ENCODE data around the gene EMD.
"Not testable (repeated sequence)": the region's sequence is repeated elsewhere in the genome, so short reads cannot be mapped to it uniquely, and the experiment has no call there.

EMD gene

GRCh38 chrX:154378799-154379568 lies at the start of gene EMD:
TSS of gene EMD (plus strand) at chrX:154379295. CDS start at chrX:154379485, 190 bp downstream.
- peak within 1 kb of the TSS; percentile 78 for H3K4me3 ChIP-seq (replicated peaks; ENCODE audit: low read depth, low read length)
- TF ChIP-seq CTCF (IDR thresholded peaks at IDR 0.05; ENCODE audit: insufficient read depth, low read length, poor library complexity, severe bottlenecking), result no peak
- peak; percentile 100 for DNase-seq (ENCODE audit: extremely low read depth, insufficient read length)
- peaks cover 1% of the 10 kb centered on the region for H3K36me3 ChIP-seq (ENCODE audit: control insufficient read depth, insufficient read depth, low read length)
- H3K27me3 ChIP-seq (replicated peaks; ENCODE audit: control insufficient read depth, insufficient read depth, low read length), result no peaks in the 10 kb centered on the region

- DNase-seq (ENCODE audit: extremely low read depth, insufficient read length), result no peak
- no peaks in the 10 kb centered on the region for H3K27me3 ChIP-seq (replicated peaks; ENCODE audit: control insufficient read depth, insufficient read depth, low read length)
- TF ChIP-seq CTCF (IDR thresholded peaks at IDR 0.05; ENCODE audit: insufficient read depth, low read length, poor library complexity, severe bottlenecking), result no peak
- H3K36me3 ChIP-seq (ENCODE audit: control insufficient read depth, insufficient read depth, low read length), result no peaks in the 10 kb centered on the region
- no peak overlapping the region for H3K4me3 ChIP-seq (replicated peaks; ENCODE audit: low read depth, low read length)
Measured at GRCh38 chrX:154332561-154332960, 46.5 kb upstream of the EMD start.

- TF ChIP-seq CTCF (IDR thresholded peaks at IDR 0.05; ENCODE audit: insufficient read depth, low read length, poor library complexity, severe bottlenecking), result no peak
- H3K27me3 ChIP-seq (replicated peaks; ENCODE audit: control insufficient read depth, insufficient read depth, low read length), result no peaks in the 10 kb centered on the region
- H3K36me3 ChIP-seq (ENCODE audit: control insufficient read depth, insufficient read depth, low read length), result no peaks in the 10 kb centered on the region
- H3K4me3 ChIP-seq (replicated peaks; ENCODE audit: low read depth, low read length), result no peak overlapping the region
- DNase-seq (ENCODE audit: extremely low read depth, insufficient read length), result no peak
Measured at GRCh38 chrX:154333116-154333515, 46.0 kb upstream of the EMD start.

GRCh38 chrX:154333837-154334271 lies 45.2 kb upstream of the EMD start:
- no peaks in the 10 kb centered on the region for H3K27me3 ChIP-seq (replicated peaks; ENCODE audit: control insufficient read depth, insufficient read depth, low read length)
- DNase-seq (ENCODE audit: extremely low read depth, insufficient read length), result peak; percentile 61
- no peak for TF ChIP-seq CTCF (IDR thresholded peaks at IDR 0.05; ENCODE audit: insufficient read depth, low read length, poor library complexity, severe bottlenecking)
- H3K4me3 ChIP-seq (replicated peaks; ENCODE audit: low read depth, low read length), result no peak overlapping the region
- H3K36me3 ChIP-seq (ENCODE audit: control insufficient read depth, insufficient read depth, low read length), result no peaks in the 10 kb centered on the region

- no peaks in the 10 kb centered on the region for H3K36me3 ChIP-seq (ENCODE audit: control insufficient read depth, insufficient read depth, low read length)
- H3K4me3 ChIP-seq (replicated peaks; ENCODE audit: low read depth, low read length), result no peak overlapping the region
- no peak for TF ChIP-seq CTCF (IDR thresholded peaks at IDR 0.05; ENCODE audit: insufficient read depth, low read length, poor library complexity, severe bottlenecking)
- H3K27me3 ChIP-seq (replicated peaks; ENCODE audit: control insufficient read depth, insufficient read depth, low read length), result no peaks in the 10 kb centered on the region
- DNase-seq (ENCODE audit: extremely low read depth, insufficient read length), result no peak
Measured at GRCh38 chrX:154334496-154334895, 44.6 kb upstream of the EMD start.

- H3K27me3 ChIP-seq (replicated peaks; ENCODE audit: control insufficient read depth, insufficient read depth, low read length); H3K4me3 ChIP-seq (replicated peaks; ENCODE audit: low read depth, low read length): not testable (repeated sequence)
Measured at GRCh38 chrX:154341399-154342298, 37.4 kb upstream of the EMD start.

GRCh38 chrX:154343063-154343462 lies 36.0 kb upstream of the EMD start:
- H3K4me3 ChIP-seq (replicated peaks; ENCODE audit: low read depth, low read length); H3K27me3 ChIP-seq (replicated peaks; ENCODE audit: control insufficient read depth, insufficient read depth, low read length); DNase-seq (ENCODE audit: extremely low read depth, insufficient read length); H3K36me3 ChIP-seq (ENCODE audit: control insufficient read depth, insufficient read depth, low read length): not testable (repeated sequence)

More at GRCh38 chrX:154341399-154342298, 37.4 kb upstream of the EMD start:
- not testable (repeated sequence) for DNase-seq (ENCODE audit: extremely low read depth, insufficient read length); H3K36me3 ChIP-seq (ENCODE audit: control insufficient read depth, insufficient read depth, low read length)

GRCh38 chrX:154343620-154344019 lies 35.5 kb upstream of the EMD start:
- H3K36me3 ChIP-seq (ENCODE audit: control insufficient read depth, insufficient read depth, low read length); H3K4me3 ChIP-seq (replicated peaks; ENCODE audit: low read depth, low read length); H3K27me3 ChIP-seq (replicated peaks; ENCODE audit: control insufficient read depth, insufficient read depth, low read length); DNase-seq (ENCODE audit: extremely low read depth, insufficient read length): not testable (repeated sequence)

Measured in GM06990 (cell line).